ENCODE data around the gene PRR27. TPM values are rescaled to one million over a fixed set of nuclear protein-coding genes. Genes with fewer than 3 reads are reported as not detected.
"Not testable (repeated sequence)": the region's sequence is repeated elsewhere in the genome, so short reads cannot be mapped to it uniquely, and the experiment has no call there.

Gene PRR27
- total RNA-seq, 2 experiments from 2014 or later, result not detected

- H3K4me3 Mint-ChIP-seq; ATAC-seq; H3K27me3 Mint-ChIP-seq (ENCODE audit: low read depth); CTCF ChIA-PET; H3K9me3 Mint-ChIP-seq (ENCODE audit: insufficient read depth); H3K27ac Mint-ChIP-seq; DNase-seq; POLR2A ChIA-PET; H3K4me1 Mint-ChIP-seq (ENCODE audit: low read depth); H3K36me3 Mint-ChIP-seq (ENCODE audit: low read depth): not testable (repeated sequence)
Observed at GRCh38 chr4:70212752-70213151, 58.7 kb downstream of the PRR27 start.

Other genes starting within 250 kb of the PRR27 start
- gene CSN1S1, start 223.2 kb upstream of the PRR27 start, total RNA-seq, result not detected
- gene CSN2, start 188.5 kb upstream of the PRR27 start, total RNA-seq, result not detected
- gene STATH, start 158.3 kb upstream of the PRR27 start, total RNA-seq, result not detected
- not detected for gene HTN3, start 125.8 kb upstream of the PRR27 start, total RNA-seq
- not detected for gene HTN1, start 103.8 kb upstream of the PRR27 start, total RNA-seq
- gene ODAM, start 41.5 kb downstream of the PRR27 start, total RNA-seq, result not detected
- gene FDCSP, start 71.9 kb downstream of the PRR27 start, total RNA-seq, result not detected
- not detected for gene CSN3, start 88.4 kb downstream of the PRR27 start, total RNA-seq
- gene CABS1, start 180.7 kb downstream of the PRR27 start, total RNA-seq, result not detected
- not detected for gene SMR3A, start 206.5 kb downstream of the PRR27 start, total RNA-seq
- not detected for gene SMR3B, start 228.9 kb downstream of the PRR27 start, total RNA-seq
- not detected for gene OPRPN, start 243.7 kb downstream of the PRR27 start, total RNA-seq